HL-60 (cell line): ENCODE data around the gene PARD3.

Experiments used
- DNase-seq, 2 experiments: peaks; one replicate each; pipeline ENCODE4 v3.0.0-alpha.2; 2010 to 2020; ENCODE audit warnings: low read depth in 1 of 2, low spot score in 1 of 2
- H3K27ac ChIP-seq: fragments of 250-450 bp; sonication (Bioruptor Pico); replicated peaks from 2 replicates; pipeline ENCODE4 v1.5.1; 2020; ENCODE audit warnings: mild to moderate bottlenecking, moderate library complexity
- H3K27me3 ChIP-seq: fragments of 250-450 bp; sonication (Bioruptor Pico); 2 replicates; pipeline ENCODE4 v1.5.1; 2021; ENCODE audit warnings: mild to moderate bottlenecking, moderate library complexity; ENCODE audit not compliant: insufficient read depth, poor library complexity, severe bottlenecking
- H3K4me3 ChIP-seq: replicated peaks from 2 replicates; pipeline ENCODE4 v1.5.1; 2011; ENCODE audit warnings: mild to moderate bottlenecking, control low read depth, low read length; ENCODE audit not compliant: insufficient read depth
- CTCF ChIP-seq: IDR thresholded peaks from one replicate; pipeline ENCODE4 v1.5.1; 2011; ENCODE audit warnings: low read length, control low read depth, inconsistent platforms; ENCODE audit not compliant: insufficient read depth
- GABPA ChIP-seq: IDR thresholded peaks from 2 replicates; pipeline ENCODE4 v1.6.1; 2012; ENCODE audit warnings: low read depth
- POLR2AphosphoS5 ChIP-seq: IDR thresholded peaks from 2 replicates; pipeline ENCODE4 v1.6.1; 2012; ENCODE audit warnings: low read depth
- REST ChIP-seq: IDR thresholded peaks from 2 replicates; pipeline ENCODE4 v1.6.1; 2012; ENCODE audit warnings: low read depth; ENCODE audit not compliant: insufficient replicate concordance
- SPI1 ChIP-seq: IDR thresholded peaks from 2 replicates; pipeline ENCODE4 v1.6.1; 2012; ENCODE audit warnings: low read depth, mild to moderate bottlenecking, borderline replicate concordance

The PARD3 gene

GRCh38 chr10:34565934-34566333 lies 249.2 kb downstream of the PARD3 start:
- no peak overlapping the region for H3K27ac ChIP-seq
- no peak for TF ChIP-seq GABPA
- no peak for TF ChIP-seq SPI1
- no peak for TF ChIP-seq POLR2AphosphoS5
- TF ChIP-seq CTCF = no peak
- no peak for TF ChIP-seq REST
- DNase-seq = no peak
- no peaks in the 10 kb centered on the region for H3K27me3 ChIP-seq
- no peak overlapping the region for H3K4me3 ChIP-seq

GRCh38 chr10:34558093-34558583 lies 257.0 kb downstream of the PARD3 start:
- no peak for DNase-seq
- Histone ChIP-seq H3K4me3 (no peak overlapping the region), H3K27ac (no peak overlapping the region), H3K27me3 (no peaks in the 10 kb centered on the region)
- TF ChIP-seq CTCF (no peak), SPI1 (no peak), GABPA (no peak), REST (no peak), POLR2AphosphoS5 (no peak)

GRCh38 chr10:34557173-34557572 lies 257.9 kb downstream of the PARD3 start:
- Histone ChIP-seq H3K27me3 (no peaks in the 10 kb centered on the region), H3K27ac (no peak overlapping the region), H3K4me3 (no peak overlapping the region)
- no peak for DNase-seq
- TF ChIP-seq CTCF (no peak), SPI1 (no peak), GABPA (no peak), REST (no peak), POLR2AphosphoS5 (no peak)
